Globus pallidus (tissue), 1 donor: Measurements from ENCODE around the gene LBX1.
"Not testable (repeated sequence)": the region's sequence is repeated elsewhere in the genome, so short reads cannot be mapped to it uniquely, and the experiment has no call there.

Experiments used
- DNase-seq: peaks from one replicate; pipeline ENCODE4 v3.0.0-alpha.2; 2015; ENCODE audit warnings: low spot score

Gene LBX1

DNA sequence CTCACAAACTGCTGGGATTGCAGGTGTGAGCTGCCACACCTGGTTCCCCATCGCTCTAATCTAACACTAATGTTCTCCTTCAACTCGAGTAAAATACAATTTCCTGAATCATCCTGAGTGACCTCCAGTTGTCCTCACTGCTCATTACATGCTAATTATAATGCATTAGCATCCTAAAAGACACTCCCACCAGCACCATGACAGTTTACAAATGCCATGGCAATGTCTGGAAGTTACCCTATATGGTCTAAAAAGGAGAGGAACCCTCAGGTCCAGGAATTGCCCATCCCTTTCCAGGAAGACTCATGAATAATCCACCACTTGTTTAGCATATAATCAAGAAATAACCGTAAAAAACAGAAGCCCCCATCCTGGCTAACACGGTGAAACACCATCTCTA is 26.6 kb downstream of the LBX1 start:
- DNase-seq = not testable (repeated sequence)

- DNase-seq = not testable (repeated sequence)
These were observed 30.8 kb downstream of the LBX1 start for GRCh38 chr10:101198326-101198977.

DNA sequence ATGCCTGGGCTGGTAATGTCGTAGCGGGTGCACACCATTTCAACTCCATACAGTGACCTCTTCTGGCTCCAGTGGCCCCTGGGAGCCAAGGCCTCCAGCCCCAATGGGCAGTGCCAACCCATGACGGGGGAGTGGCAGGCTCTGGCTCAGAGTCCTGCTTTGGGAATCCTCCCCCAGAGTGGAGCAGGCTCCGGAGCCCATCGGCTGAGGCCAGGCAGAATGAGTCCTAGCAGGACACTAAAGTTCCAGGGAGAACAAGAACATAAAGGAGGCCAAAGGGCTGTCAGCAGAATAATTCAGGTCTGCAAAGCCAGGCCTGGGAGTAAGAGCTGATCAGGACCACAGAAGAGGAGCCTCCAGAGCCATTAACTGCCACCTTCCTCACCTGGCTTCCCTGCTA is 33.3 kb downstream of the LBX1 start:
- DNase-seq = no peak

DNA sequence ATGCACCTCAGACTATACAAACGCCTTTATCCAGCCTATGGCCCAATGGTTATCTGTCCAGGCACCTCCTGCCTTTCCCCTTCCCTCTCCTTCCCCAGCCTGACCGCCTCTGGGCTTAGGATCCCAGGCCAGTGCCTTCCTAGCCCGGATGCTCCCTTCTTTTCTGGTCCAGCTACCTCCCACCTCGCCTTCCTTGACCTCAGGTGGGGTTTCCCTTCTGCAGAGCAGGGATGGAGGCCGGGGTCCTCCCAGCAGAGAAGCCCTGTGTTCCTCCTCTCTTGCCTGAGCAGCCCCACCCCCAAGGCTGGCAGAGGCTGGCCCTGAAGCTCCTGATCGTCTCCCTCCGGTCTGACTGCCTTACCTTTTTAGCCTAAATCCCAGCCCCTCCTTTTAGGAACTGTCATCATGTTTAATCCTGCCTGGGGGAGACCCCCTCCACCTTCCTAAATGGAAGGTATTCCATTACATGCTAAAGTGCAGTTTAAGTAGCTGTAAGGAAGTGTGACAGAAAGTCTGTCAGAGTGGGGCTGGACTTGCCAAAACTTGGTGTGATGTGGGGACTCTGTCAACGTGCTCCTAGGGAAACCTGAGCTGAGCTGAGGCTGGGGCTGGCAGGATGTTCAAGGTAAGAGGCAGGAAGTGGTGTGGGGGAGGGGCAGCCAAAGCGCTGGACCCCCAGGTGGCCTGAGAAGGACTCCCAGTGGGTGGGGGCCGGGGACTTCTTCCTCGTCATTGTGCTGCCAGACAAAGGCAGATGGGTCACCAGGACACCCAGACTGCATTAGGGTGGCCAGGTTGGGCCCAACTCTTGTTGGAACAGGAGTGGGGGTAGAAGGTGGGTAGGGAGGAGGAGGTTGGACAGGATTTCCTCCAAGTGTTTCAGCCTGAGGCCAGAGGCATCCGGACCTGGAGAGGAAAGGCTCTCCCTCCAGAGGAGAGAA is 39.5 kb downstream of the LBX1 start:
- DNase-seq = no peak

DNA sequence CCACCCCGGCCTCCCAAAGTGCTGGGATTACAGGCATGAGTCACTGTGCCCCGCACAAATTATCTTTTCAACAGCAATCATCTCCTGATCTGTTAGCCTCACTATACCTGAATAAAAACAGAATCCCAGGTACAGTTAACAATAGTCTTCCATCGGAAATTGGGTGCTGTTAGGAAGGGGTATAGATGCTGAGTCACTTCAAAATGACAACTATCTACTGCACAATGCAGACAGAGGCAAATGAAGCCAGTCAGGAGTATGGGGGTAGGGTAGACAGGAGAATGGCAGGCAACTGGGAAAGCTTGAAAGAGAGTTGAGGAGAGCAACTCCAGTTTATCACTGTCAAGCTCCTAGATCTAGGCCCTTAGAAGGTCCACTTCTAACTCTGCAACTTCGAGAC is 40.3 kb downstream of the LBX1 start:
- DNase-seq = no peak

GRCh38 chr10:101183458-101184183 is 45.6 kb downstream of the LBX1 start:
- no peak for DNase-seq

DNA sequence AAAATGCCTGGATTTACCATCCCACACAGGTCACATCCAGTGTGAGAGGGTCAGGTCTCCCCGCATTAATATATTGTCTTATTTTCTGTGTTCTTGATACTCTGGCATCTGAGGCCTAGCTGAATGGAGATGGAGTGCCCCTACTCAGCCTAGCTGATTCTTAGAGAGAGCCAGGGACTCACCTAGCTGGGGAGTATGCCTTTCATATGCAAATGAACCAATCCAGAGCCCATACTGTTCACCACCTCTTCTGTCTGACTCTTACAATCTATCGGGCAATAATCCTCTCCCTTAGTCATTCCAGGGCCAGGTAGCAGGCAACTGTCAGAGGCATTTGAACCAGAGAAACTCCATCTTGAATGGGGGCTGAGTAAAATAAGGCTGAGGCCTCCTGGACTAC is 46.3 kb downstream of the LBX1 start:
- DNase-seq = no peak
